RWPE2 (cell line): ENCODE results near the gene ZFP69.
A peak's percentile ranks its signal among the peaks of the same experiment; 100 is the strongest.

Experiments
- ATAC-seq: fragments of 200-7000 bp; cut with Tn5 transposase; 3 replicates; pipeline ENCODE4 v1.9.1; 2021; ENCODE audit warnings: low read depth
- DNase-seq: peaks from one replicate; pipeline ENCODE4 v3.0.0-alpha.2; 2020; ENCODE audit warnings: low spot score
- H3K27ac ChIP-seq: fragments of 450-650 bp; 2 replicates; pipeline ENCODE4 v1.5.1; 2017; ENCODE audit warnings: mild to moderate bottlenecking; ENCODE audit not compliant: poor library complexity, severe bottlenecking
- H3K27me3 ChIP-seq: fragments of 250-450 bp; sonication (Bioruptor Pico); 2 replicates; pipeline ENCODE4 v1.5.1; 2021; ENCODE audit warnings: mild to moderate bottlenecking, moderate library complexity; ENCODE audit not compliant: insufficient read depth, poor library complexity, severe bottlenecking
- H3K36me3 ChIP-seq: fragments of 250-450 bp; sonication (Bioruptor Pico); 2 replicates; pipeline ENCODE4 v1.5.1; 2020; ENCODE audit warnings: low read depth, mild to moderate bottlenecking, moderate library complexity
- H3K4me1 ChIP-seq: fragments of 250-450 bp; sonication (Bioruptor Pico); 2 replicates; pipeline ENCODE4 v1.5.1; 2021; ENCODE audit warnings: mild to moderate bottlenecking, moderate library complexity; ENCODE audit not compliant: insufficient read depth, poor library complexity, severe bottlenecking
- H3K4me3 ChIP-seq: fragments of 250-450 bp; sonication (Bioruptor Pico); 2 replicates; pipeline ENCODE4 v1.5.1; 2021; ENCODE audit warnings: mild to moderate bottlenecking, moderate library complexity; ENCODE audit not compliant: severe bottlenecking
- H3K9me3 ChIP-seq: fragments of 250-450 bp; sonication (Bioruptor Pico); 2 replicates; pipeline ENCODE4 v1.5.1; 2021; ENCODE audit warnings: mild to moderate bottlenecking, moderate library complexity; ENCODE audit not compliant: severe bottlenecking
- TF ChIP-seq, protein P1 (sequence below): fragments of 450-650 bp; IDR thresholded peaks from one replicate; pipeline ENCODE4 v1.5.1; 2017; ENCODE audit warnings: mild to moderate bottlenecking, moderate library complexity; ENCODE audit not compliant: poor library complexity, severe bottlenecking

The ZFP69 gene

DNA sequence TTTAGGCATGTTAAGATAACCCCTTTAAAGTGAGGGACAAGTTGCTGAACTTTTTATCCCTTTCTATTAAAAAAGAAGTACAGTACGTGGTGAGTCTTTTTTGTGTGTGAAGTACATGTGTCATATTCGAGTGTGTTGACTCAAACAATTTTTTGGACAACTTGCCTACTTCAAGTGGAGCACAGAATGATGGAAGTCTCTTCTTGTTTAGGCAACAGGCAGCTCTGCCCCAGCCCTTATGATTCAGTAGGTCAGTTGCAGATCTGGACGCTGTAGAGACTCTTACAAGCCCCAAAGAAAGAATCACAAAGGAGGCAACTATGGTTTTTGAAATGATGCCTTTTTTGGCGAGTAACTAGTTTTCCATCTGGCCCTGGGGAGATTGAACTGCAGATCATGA lies 41.2 kb upstream of the ZFP69 start:
- Histone ChIP-seq H3K36me3 (no peaks in the 10 kb centered on the region), H3K4me3 (no peak overlapping the region), H3K27ac (no peak overlapping the region), H3K4me1 (no peaks in the 10 kb centered on the region), H3K27me3 (no peaks in the 10 kb centered on the region), H3K9me3 (no peaks in the 10 kb centered on the region)
- TF ChIP-seq, protein P1, sequence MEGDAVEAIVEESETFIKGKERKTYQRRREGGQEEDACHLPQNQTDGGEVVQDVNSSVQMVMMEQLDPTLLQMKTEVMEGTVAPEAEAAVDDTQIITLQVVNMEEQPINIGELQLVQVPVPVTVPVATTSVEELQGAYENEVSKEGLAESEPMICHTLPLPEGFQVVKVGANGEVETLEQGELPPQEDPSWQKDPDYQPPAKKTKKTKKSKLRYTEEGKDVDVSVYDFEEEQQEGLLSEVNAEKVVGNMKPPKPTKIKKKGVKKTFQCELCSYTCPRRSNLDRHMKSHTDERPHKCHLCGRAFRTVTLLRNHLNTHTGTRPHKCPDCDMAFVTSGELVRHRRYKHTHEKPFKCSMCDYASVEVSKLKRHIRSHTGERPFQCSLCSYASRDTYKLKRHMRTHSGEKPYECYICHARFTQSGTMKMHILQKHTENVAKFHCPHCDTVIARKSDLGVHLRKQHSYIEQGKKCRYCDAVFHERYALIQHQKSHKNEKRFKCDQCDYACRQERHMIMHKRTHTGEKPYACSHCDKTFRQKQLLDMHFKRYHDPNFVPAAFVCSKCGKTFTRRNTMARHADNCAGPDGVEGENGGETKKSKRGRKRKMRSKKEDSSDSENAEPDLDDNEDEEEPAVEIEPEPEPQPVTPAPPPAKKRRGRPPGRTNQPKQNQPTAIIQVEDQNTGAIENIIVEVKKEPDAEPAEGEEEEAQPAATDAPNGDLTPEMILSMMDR, result no peak
- DNase-seq, result no peak
- no peak for ATAC-seq

DNA sequence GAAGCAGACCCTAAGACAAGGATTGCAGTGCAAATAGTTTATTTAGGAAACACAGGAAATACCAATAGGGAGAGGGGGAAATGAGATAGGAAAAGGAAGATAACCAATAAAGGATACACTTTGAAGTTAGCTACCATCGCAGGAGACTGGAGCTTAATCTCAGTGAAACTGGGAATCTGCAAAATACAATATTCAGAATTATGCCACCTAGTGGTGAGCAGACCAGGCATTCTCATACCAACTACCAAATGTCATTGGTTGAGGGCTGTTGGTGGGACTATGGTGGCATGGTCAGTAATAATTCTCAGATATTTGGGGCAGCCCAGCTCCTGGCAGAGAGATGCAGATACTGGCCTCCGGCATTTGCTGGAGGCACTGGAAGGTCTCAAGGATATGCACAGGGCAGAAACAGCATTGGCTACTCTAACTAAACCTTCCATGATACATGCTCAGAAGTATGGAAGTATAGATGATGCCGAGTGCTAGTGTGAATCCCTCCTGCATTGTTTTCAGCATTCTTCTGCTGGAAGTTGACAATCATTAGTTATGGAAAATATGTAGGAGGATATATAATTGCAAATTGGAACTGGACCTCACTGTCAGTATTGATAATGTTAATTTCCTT lies 38.6 kb upstream of the ZFP69 start:
- H3K4me1 ChIP-seq, result no peaks in the 10 kb centered on the region
- ATAC-seq (no peak), DNase-seq (no peak)
- H3K36me3 ChIP-seq, result no peaks in the 10 kb centered on the region
- no peaks in the 10 kb centered on the region for H3K27me3 ChIP-seq
- H3K9me3 ChIP-seq, result no peaks in the 10 kb centered on the region
- TF ChIP-seq, protein P1, result peak; percentile 72
- no peak overlapping the region for H3K4me3 ChIP-seq
- H3K27ac ChIP-seq, result no peak overlapping the region

DNA sequence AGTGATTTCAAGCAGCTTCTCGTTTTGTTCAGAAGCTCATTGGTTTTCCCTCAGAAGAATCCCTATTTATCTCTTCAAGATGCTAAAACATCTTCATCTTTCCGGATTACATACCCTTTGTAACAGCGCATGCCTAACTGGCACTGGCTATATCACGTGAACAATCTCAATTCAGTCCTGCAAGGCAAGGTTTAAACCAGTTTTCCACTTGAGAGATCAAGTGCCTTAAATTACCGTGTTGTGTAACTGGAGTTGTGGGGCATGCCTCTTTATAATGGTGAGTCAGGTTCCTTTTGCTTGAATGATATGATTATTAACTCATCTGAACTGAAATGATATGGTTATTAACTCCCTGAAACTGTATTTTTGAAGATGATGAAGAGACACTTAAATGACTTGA lies 37.8 kb upstream of the ZFP69 start:
- Histone ChIP-seq H3K4me1 (no peaks in the 10 kb centered on the region), H3K27ac (no peak overlapping the region), H3K27me3 (no peaks in the 10 kb centered on the region), H3K36me3 (no peaks in the 10 kb centered on the region), H3K9me3 (no peaks in the 10 kb centered on the region), H3K4me3 (no peak overlapping the region)
- DNase-seq, result no peak
- no peak for ATAC-seq
- TF ChIP-seq, protein P1, result no peak

DNA sequence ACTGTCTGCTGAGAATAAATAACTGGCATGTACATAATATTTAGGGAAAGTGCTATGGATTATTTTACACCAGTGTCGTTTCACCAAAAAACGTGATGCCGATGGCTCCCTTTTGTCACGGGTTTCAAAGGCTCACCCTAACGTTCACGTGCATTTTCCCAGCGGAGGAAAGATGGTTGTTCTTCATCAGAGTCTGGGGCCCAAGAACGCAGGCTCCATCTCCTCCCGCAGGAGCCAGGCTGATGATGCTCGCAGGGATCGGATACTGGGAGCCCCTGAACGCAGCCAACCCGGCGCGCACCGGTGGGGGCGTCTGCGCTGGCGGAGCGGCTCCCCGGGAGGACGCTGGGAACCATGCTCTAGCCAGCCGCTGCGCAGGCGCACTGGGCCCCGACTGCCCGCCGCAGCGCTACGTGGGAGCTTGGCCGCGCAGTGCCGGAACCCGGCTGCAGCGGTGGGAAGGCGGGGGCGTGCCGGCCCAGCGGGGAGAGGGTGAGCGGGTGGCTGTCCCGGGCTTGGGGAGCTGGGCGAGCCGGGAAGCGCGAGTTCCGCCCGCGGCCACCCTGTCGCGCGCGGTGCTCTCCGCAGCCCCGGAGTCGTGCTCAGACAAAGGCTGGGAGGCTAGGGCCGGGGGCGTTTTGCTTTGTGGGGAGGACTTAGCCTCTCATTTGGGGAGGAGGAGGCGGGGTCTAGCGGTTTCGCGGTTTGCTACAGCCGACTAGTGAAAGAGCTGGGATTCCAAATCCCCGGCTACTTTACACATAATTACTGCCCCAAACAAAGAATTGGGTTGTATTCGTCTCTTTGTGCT lies 27.2 kb upstream of the ZFP69 start, which contains the start of gene ZFP69B:
Gene ZFP69B (plus strand): TSS at position 793 of the 811 bp plus-strand sequence. CDS start 486 bp downstream, outside the sequence.
- peaks cover 12% of the 10 kb centered on the region for H3K9me3 ChIP-seq
- ATAC-seq (peak; percentile 95), DNase-seq (peak; percentile 81)
- peaks cover 10% of the 10 kb centered on the region; the same call in 1 of the 2 replicates for H3K36me3 ChIP-seq
- peak within 1 kb of the TSS; percentile 75 for H3K27ac ChIP-seq
- H3K27me3 ChIP-seq, result no peaks in the 10 kb centered on the region
- peaks cover 3% of the 10 kb centered on the region for H3K4me1 ChIP-seq
- TF ChIP-seq, protein P1, result no peak
- peak within 1 kb of the TSS; percentile 43 for H3K4me3 ChIP-seq
